Measurements from ENCODE around the gene YES1.

DNA sequence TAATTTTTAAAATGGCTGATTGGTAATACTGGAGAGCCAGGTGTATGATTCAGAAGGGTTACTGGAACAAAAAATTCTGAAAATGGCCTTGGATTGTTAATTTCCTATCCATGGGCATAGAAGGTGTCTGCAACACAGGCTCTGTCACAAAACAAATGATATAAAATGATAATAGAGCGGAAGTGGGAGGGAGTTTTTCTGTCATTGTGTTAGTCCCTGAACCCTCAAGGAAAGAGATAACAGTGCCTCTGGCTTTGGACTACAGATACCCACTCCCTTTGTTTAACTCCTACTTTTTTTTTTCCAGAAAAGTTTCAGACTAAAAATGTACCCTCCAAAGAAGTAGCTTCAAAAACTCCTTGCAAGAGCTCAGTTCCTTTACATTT, 28.0 kb upstream of the YES1 start:
- TF ChIP-seq, protein P1, sequence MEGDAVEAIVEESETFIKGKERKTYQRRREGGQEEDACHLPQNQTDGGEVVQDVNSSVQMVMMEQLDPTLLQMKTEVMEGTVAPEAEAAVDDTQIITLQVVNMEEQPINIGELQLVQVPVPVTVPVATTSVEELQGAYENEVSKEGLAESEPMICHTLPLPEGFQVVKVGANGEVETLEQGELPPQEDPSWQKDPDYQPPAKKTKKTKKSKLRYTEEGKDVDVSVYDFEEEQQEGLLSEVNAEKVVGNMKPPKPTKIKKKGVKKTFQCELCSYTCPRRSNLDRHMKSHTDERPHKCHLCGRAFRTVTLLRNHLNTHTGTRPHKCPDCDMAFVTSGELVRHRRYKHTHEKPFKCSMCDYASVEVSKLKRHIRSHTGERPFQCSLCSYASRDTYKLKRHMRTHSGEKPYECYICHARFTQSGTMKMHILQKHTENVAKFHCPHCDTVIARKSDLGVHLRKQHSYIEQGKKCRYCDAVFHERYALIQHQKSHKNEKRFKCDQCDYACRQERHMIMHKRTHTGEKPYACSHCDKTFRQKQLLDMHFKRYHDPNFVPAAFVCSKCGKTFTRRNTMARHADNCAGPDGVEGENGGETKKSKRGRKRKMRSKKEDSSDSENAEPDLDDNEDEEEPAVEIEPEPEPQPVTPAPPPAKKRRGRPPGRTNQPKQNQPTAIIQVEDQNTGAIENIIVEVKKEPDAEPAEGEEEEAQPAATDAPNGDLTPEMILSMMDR (IDR thresholded peaks at IDR 0.05; ENCODE audit: low read length), result no peak
- TF ChIP-seq EZH2 (optimal IDR thresholded peaks at IDR 0.05; ENCODE audit: low read depth, low read length), result no peak
- no peak for TF ChIP-seq EZH2phosphoT487 (IDR thresholded peaks at IDR 0.05; ENCODE audit: low read length)

All from MM.1S (cell line).